Daoy (cell line): ENCODE measurements around the gene GALNT13. TPM values are rescaled to one million over a fixed set of nuclear protein-coding genes. Genes with fewer than 3 reads are reported as not detected.

Experiments
- DNase-seq: peaks from one replicate; pipeline ENCODE4 v3.0.0-alpha.2; 2015; ENCODE audit warnings: low read depth
- total RNA-seq: library from RNA; depleted of rRNA; stranded (reverse); fragments of >200 nt; shearing (Covaris generic); gene quantifications from 2 replicates; pipeline ENCODE4 v1.2.3, GENCODE V29; 2014

Gene GALNT13
- total RNA-seq, 1 experiment from 2014 or later = not detected

- no peak for DNase-seq
Observed at GRCh38 chr2:154125891-154126290, 254.2 kb downstream of the GALNT13 start.

- no peak for DNase-seq
Observed at GRCh38 chr2:154130821-154131220, 259.1 kb downstream of the GALNT13 start.

GRCh38 chr2:154132827-154133226 is 261.1 kb downstream of the GALNT13 start:
- DNase-seq = no peak

GRCh38 chr2:154133823-154134222 is 262.1 kb downstream of the GALNT13 start:
- DNase-seq = no peak

GRCh38 chr2:154140249-154141025 is 268.7 kb downstream of the GALNT13 start:
- DNase-seq = no peak

- DNase-seq = no peak
Observed at GRCh38 chr2:154142480-154142879, 270.8 kb downstream of the GALNT13 start.

GRCh38 chr2:154143105-154143504 is 271.4 kb downstream of the GALNT13 start:
- no peak for DNase-seq

GRCh38 chr2:154158101-154158500 is 286.4 kb downstream of the GALNT13 start:
- DNase-seq = no peak

GRCh38 chr2:154161286-154161685 is 289.6 kb downstream of the GALNT13 start:
- DNase-seq = no peak

GRCh38 chr2:154170400-154170799 is 298.7 kb downstream of the GALNT13 start:
- DNase-seq = no peak

- DNase-seq = no peak
Observed at GRCh38 chr2:154173164-154173563, 301.4 kb downstream of the GALNT13 start.

GRCh38 chr2:154173919-154174318 is 302.2 kb downstream of the GALNT13 start:
- no peak for DNase-seq

- DNase-seq = no peak
Observed at GRCh38 chr2:154182008-154182407, 310.3 kb downstream of the GALNT13 start.

GRCh38 chr2:154187948-154188347 is 316.2 kb downstream of the GALNT13 start:
- DNase-seq = no peak

GRCh38 chr2:154189953-154190352 is 318.2 kb downstream of the GALNT13 start:
- no peak for DNase-seq

GRCh38 chr2:154193246-154193645 is 321.5 kb downstream of the GALNT13 start:
- DNase-seq = no peak

- no peak for DNase-seq
Observed at GRCh38 chr2:154194909-154195643, 323.4 kb downstream of the GALNT13 start.

- DNase-seq = no peak
Observed at GRCh38 chr2:154195644-154196195, 324.0 kb downstream of the GALNT13 start.

- no peak for DNase-seq
Observed at GRCh38 chr2:154198866-154199265, 327.1 kb downstream of the GALNT13 start.

GRCh38 chr2:154203206-154203605 is 331.5 kb downstream of the GALNT13 start:
- no peak for DNase-seq

GRCh38 chr2:154203902-154204301 is 332.2 kb downstream of the GALNT13 start:
- DNase-seq = no peak

GRCh38 chr2:154207288-154208047 is 335.7 kb downstream of the GALNT13 start:
- DNase-seq = no peak
